Measurements from ENCODE around the gene CFAP46. TPM values are rescaled to one million over a fixed set of nuclear protein-coding genes. Genes with fewer than 3 reads are reported as not detected.

Gene CFAP46
- total RNA-seq, 1 experiment from 2014 or later: 3.3 TPM

DNA sequence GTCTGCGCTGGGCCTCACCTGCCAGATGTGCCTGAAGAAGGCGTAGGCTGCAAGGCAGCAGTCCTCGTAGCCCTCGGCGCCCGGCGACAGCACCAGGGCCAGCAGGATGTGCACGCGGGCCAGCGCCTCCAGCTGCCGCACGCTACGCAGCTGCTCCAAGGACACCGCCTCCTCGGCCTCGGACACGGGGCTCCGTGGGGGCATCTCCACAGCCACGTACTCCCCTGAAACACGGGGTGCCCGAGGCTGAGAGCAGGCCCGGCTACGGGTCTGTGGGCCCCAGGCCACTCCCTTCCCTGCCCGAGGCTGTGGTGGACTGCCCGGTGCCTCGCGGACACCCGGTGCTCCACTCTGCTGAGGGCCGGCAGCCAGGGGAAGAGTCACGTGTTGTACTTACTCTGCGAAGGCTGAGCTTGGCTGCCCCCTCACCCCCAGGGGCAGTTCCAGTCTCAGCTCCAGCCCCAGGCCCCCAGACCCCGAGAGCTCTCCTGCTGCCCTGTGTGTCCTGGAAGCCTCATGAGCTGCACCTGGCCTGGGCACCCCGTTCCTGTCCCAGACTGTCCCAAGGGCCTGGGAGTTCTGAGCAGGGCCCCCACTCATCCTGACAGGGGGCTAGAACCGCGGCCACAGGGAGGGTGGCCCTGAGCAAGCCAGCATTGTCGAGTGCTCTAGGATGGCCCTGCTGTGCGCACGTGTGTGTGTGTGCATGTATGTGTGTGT lies 62.8 kb downstream of the CFAP46 start (continued):
- no peak for TF ChIP-seq JAZF1 (CRISPR knock-in tag; IDR thresholded peaks at IDR 0.05)
- TF ChIP-seq, protein P1, sequence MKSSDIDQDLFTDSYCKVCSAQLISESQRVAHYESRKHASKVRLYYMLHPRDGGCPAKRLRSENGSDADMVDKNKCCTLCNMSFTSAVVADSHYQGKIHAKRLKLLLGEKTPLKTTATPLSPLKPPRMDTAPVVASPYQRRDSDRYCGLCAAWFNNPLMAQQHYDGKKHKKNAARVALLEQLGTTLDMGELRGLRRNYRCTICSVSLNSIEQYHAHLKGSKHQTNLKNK (CRISPR knock-in tag; IDR thresholded peaks at IDR 0.05): no peak

DNA sequence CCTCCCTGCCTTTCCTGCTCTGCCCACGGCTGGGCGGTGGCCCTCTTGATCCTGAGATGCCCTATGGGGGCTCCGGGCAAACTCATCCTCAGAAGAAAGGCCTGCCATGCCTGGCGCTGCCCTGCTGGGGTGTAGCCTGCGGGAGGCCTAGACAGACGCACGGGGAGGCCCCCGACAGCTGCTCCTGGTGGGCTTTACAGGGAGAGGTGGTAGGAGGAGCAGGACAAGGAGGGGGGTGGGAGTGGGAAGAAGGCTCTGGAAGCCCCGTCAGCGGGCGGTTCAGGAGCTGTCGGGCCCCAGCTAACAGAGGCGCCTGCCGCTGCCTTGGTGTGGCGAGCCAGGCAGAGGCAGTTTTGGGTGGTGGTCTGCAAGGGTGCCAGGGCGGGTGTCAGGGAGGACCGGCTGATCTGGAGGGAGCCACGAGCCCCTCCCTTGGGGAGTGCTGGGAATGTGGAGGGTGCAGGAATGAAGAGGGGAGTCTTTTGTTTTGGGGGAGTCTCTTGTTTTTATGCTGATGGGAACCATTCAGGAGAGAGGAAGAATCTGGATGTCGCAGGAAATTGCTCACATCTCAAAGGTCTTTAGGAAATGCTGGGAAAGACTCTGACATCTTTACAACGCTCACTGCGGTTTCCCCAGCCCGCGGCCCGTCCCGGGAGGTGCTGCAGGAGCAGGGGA lies 63.5 kb downstream of the CFAP46 start:
- POLR2A ChIA-PET: no interaction called here
- Mint-ChIP-seq H3K4me1 (peaks cover 9% of the 10 kb centered on the region), H3K4me3 (no peak overlapping the region), H3K36me3 (peaks cover 12% of the 10 kb centered on the region), H3K9me3 (peaks cover 15% of the 10 kb centered on the region), H3K27me3 (ENCODE audit: low read depth) (no peaks in the 10 kb centered on the region), H3K27ac (peak overlapping the region; percentile 78)
- CTCF ChIA-PET: interaction anchor here (1.0 to 1.8 kb wide), 3 partner anchors 12 to 14 kb away, joined by 3 to 4 read pairs (median 4); no protein-coding TSS in a partner anchor
- DNase-seq (ENCODE audit: low spot score) (peak; percentile 10), ATAC-seq (no peak; the same call in 1 of the 2 replicates)
- TF ChIP-seq ZNF232 (CRISPR knock-in tag; IDR thresholded peaks at IDR 0.05): 0 out of 2 replicates have a peak, but pooled peaks have one; percentile 49
- no peak for TF ChIP-seq ZBTB21 (CRISPR knock-in tag; IDR thresholded peaks at IDR 0.05; ENCODE audit: borderline replicate concordance)

DNA sequence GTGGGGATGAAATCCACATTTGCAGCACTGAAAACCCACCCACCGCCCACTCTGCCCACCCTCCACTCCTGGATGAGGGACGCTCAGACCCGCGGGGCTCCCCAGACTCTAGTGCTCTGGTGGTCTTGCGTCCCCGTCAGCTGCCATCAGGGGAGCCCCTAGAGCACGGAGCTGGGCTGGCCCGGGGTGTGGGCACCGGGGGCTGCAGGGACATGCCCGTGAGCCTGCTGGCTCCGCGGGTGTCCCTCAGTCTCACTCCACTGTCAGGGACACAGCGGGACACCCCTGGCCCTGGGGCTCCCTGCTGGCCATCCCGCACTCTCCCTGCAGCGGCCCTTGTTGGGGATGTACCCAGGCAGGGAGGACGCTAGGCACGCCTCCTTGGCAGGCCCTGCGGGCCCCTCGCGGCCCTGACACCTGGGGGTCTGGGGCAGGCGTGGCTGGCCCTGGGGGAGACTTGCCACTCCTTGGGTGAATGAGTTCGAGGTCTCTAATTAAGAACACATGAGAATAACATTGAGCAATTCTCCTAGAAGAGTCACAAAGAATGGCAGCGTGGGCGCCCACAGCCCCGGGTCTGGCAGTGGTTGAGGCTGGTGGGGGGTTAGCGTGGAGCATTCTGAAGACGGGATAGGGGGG lies 64.2 kb downstream of the CFAP46 start:
- ATAC-seq (no peak), DNase-seq (ENCODE audit: low spot score) (peak; percentile 9)
- ChIA-PET POLR2A (no interaction called here), CTCF (interaction anchor here (1.5 to 1.8 kb wide), 2 partner anchors 13 to 223 kb away, joined by 4 to 6 read pairs; no protein-coding TSS in a partner anchor)
- Mint-ChIP-seq H3K36me3 (peaks cover 12% of the 10 kb centered on the region), H3K4me3 (no peak overlapping the region), H3K27ac (no peak overlapping the region), H3K4me1 (peaks cover 9% of the 10 kb centered on the region), H3K9me3 (peaks cover 15% of the 10 kb centered on the region), H3K27me3 (ENCODE audit: low read depth) (no peaks in the 10 kb centered on the region)
- TF ChIP-seq TEAD4 (CRISPR knock-in tag; IDR thresholded peaks at IDR 0.05): no peak
- TF ChIP-seq KAT7 (CRISPR knock-in tag; IDR thresholded peaks at IDR 0.05; ENCODE audit: borderline replicate concordance): no peak
- TF ChIP-seq, protein P2, sequence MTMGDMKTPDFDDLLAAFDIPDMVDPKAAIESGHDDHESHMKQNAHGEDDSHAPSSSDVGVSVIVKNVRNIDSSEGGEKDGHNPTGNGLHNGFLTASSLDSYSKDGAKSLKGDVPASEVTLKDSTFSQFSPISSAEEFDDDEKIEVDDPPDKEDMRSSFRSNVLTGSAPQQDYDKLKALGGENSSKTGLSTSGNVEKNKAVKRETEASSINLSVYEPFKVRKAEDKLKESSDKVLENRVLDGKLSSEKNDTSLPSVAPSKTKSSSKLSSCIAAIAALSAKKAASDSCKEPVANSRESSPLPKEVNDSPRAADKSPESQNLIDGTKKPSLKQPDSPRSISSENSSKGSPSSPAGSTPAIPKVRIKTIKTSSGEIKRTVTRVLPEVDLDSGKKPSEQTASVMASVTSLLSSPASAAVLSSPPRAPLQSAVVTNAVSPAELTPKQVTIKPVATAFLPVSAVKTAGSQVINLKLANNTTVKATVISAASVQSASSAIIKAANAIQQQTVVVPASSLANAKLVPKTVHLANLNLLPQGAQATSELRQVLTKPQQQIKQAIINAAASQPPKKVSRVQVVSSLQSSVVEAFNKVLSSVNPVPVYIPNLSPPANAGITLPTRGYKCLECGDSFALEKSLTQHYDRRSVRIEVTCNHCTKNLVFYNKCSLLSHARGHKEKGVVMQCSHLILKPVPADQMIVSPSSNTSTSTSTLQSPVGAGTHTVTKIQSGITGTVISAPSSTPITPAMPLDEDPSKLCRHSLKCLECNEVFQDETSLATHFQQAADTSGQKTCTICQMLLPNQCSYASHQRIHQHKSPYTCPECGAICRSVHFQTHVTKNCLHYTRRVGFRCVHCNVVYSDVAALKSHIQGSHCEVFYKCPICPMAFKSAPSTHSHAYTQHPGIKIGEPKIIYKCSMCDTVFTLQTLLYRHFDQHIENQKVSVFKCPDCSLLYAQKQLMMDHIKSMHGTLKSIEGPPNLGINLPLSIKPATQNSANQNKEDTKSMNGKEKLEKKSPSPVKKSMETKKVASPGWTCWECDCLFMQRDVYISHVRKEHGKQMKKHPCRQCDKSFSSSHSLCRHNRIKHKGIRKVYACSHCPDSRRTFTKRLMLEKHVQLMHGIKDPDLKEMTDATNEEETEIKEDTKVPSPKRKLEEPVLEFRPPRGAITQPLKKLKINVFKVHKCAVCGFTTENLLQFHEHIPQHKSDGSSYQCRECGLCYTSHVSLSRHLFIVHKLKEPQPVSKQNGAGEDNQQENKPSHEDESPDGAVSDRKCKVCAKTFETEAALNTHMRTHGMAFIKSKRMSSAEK (CRISPR knock-in tag; IDR thresholded peaks at IDR 0.05; ENCODE audit: borderline replicate concordance): no peak
- TF ChIP-seq, protein P3, sequence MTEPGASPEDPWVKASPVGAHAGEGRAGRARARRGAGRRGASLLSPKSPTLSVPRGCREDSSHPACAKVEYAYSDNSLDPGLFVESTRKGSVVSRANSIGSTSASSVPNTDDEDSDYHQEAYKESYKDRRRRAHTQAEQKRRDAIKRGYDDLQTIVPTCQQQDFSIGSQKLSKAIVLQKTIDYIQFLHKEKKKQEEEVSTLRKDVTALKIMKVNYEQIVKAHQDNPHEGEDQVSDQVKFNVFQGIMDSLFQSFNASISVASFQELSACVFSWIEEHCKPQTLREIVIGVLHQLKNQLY (CRISPR knock-in tag; IDR thresholded peaks at IDR 0.05): no peak
- TF ChIP-seq ELF4 (CRISPR knock-in tag; IDR thresholded peaks at IDR 0.05; ENCODE audit: low read depth): no peak
- TF ChIP-seq, protein P4, sequence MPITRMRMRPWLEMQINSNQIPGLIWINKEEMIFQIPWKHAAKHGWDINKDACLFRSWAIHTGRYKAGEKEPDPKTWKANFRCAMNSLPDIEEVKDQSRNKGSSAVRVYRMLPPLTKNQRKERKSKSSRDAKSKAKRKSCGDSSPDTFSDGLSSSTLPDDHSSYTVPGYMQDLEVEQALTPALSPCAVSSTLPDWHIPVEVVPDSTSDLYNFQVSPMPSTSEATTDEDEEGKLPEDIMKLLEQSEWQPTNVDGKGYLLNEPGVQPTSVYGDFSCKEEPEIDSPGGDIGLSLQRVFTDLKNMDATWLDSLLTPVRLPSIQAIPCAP (CRISPR knock-in tag; IDR thresholded peaks at IDR 0.05): no peak
- no peak for TF ChIP-seq NR2C2 (CRISPR knock-in tag; IDR thresholded peaks at IDR 0.05)
- no peak for TF ChIP-seq ZNF232 (CRISPR knock-in tag; IDR thresholded peaks at IDR 0.05)
- no peak for TF ChIP-seq ZNF671 (CRISPR knock-in tag; IDR thresholded peaks at IDR 0.05)
- TF ChIP-seq, protein P1 (CRISPR knock-in tag; IDR thresholded peaks at IDR 0.05): no peak
- TF ChIP-seq ATF1 (CRISPR knock-in tag; IDR thresholded peaks at IDR 0.05): no peak
- TF ChIP-seq SP1 (CRISPR knock-in tag; conservative IDR thresholded peaks at IDR 0.05): no peak
- no peak for TF ChIP-seq ZNF416 (CRISPR knock-in tag; IDR thresholded peaks at IDR 0.05)
- no peak for TF ChIP-seq ZNF317 (CRISPR knock-in tag; IDR thresholded peaks at IDR 0.05; ENCODE audit: borderline replicate concordance, low read depth)
- TF ChIP-seq, protein P5, sequence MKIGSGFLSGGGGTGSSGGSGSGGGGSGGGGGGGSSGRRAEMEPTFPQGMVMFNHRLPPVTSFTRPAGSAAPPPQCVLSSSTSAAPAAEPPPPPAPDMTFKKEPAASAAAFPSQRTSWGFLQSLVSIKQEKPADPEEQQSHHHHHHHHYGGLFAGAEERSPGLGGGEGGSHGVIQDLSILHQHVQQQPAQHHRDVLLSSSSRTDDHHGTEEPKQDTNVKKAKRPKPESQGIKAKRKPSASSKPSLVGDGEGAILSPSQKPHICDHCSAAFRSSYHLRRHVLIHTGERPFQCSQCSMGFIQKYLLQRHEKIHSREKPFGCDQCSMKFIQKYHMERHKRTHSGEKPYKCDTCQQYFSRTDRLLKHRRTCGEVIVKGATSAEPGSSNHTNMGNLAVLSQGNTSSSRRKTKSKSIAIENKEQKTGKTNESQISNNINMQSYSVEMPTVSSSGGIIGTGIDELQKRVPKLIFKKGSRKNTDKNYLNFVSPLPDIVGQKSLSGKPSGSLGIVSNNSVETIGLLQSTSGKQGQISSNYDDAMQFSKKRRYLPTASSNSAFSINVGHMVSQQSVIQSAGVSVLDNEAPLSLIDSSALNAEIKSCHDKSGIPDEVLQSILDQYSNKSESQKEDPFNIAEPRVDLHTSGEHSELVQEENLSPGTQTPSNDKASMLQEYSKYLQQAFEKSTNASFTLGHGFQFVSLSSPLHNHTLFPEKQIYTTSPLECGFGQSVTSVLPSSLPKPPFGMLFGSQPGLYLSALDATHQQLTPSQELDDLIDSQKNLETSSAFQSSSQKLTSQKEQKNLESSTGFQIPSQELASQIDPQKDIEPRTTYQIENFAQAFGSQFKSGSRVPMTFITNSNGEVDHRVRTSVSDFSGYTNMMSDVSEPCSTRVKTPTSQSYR (CRISPR knock-in tag; IDR thresholded peaks at IDR 0.05): no peak
- no peak for TF ChIP-seq TEAD1 (CRISPR knock-in tag; IDR thresholded peaks at IDR 0.05)
- TF ChIP-seq, protein P6, sequence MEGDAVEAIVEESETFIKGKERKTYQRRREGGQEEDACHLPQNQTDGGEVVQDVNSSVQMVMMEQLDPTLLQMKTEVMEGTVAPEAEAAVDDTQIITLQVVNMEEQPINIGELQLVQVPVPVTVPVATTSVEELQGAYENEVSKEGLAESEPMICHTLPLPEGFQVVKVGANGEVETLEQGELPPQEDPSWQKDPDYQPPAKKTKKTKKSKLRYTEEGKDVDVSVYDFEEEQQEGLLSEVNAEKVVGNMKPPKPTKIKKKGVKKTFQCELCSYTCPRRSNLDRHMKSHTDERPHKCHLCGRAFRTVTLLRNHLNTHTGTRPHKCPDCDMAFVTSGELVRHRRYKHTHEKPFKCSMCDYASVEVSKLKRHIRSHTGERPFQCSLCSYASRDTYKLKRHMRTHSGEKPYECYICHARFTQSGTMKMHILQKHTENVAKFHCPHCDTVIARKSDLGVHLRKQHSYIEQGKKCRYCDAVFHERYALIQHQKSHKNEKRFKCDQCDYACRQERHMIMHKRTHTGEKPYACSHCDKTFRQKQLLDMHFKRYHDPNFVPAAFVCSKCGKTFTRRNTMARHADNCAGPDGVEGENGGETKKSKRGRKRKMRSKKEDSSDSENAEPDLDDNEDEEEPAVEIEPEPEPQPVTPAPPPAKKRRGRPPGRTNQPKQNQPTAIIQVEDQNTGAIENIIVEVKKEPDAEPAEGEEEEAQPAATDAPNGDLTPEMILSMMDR (IDR thresholded peaks at IDR 0.05): no peak
